Peyer's patch (tissue), 4 donors: Measurements from ENCODE around the gene METTL1. TPM values are rescaled to one million over a fixed set of nuclear protein-coding genes. Genes with fewer than 3 reads are reported as not detected.
A peak's percentile ranks its signal among the peaks of the same experiment; 100 is the strongest.

Experiments used
- DNase-seq, 3 donors: peaks; one replicate each; pipeline ENCODE4 v3.0.0-alpha.2; 2017 to 2019
- H3K27ac ChIP-seq, 4 donors: fragments of 200-600 bp; sonication (generic); one replicate each; pipeline ENCODE4 v1.5.1; 2016 to 2019
- H3K27me3 ChIP-seq, 2 donors: fragments of 200-600 bp; sonication (generic); one replicate each; pipeline ENCODE4 v1.5.1; 2019
- H3K36me3 ChIP-seq, 3 donors: fragments of 200-600 bp; sonication (generic); one replicate each; pipeline ENCODE4 v1.5.1; 2016 to 2019
- H3K4me1 ChIP-seq, 4 donors: fragments of 200-600 bp; sonication (generic); one replicate each; pipeline ENCODE4 v1.5.1; 2016 to 2019
- H3K4me3 ChIP-seq, 4 donors: fragments of 200-600 bp; sonication (generic); 1 replicate in 3 of 4; 2 replicates in 1 of 4; pipeline ENCODE4 v1.5.1; 2016 to 2019; ENCODE audit warnings: mild to moderate bottlenecking in 1 of 4
- H3K9me3 ChIP-seq, 4 donors: fragments of 200-600 bp; sonication (generic); one replicate each; pipeline ENCODE4 v1.5.1; 2016 to 2019; ENCODE audit warnings: mild to moderate bottlenecking in 1 of 4
- POLR2A ChIP-seq, 2 donors: fragments of 450-650 bp; IDR thresholded peaks; one replicate each; pipeline ENCODE4 v1.5.1; 2017; ENCODE audit warnings: antibody characterized with exemption in 2 of 2, mild to moderate bottlenecking in 2 of 2, moderate library complexity in 2 of 2
- small RNA-seq, 2 donors: library from RNA; depleted of rRNA; stranded (forward); fragments of <200 nt; gene quantifications; one replicate each; pipeline ENCODE3, GENCODE V24; 2016
- total RNA-seq, 4 donors: library from RNA; depleted of rRNA; stranded (reverse); fragments of >200 nt; gene quantifications; one replicate each; pipeline ENCODE4 v1.1.0, GENCODE V29; 2016
- TF ChIP-seq, protein P1 (sequence below), 6 experiments: fragments of 450-650 bp in 4 of 6; fragments of 200-600 bp in 2 of 6; sonication (generic) in 1 of 6; IDR thresholded peaks; one replicate each; pipeline ENCODE4 v1.5.1; 2017 to 2019; ENCODE audit warnings: antibody characterized with exemption in 6 of 6, mild to moderate bottlenecking in 3 of 6, moderate library complexity in 1 of 6

The METTL1 gene
- total RNA-seq, 4 donors from 2014 or later: 1.2 to 26.4 (median 8.0) TPM

GRCh38 chr12:57720606-57721595 lies 51.0 kb downstream of the METTL1 start:
- H3K4me1 ChIP-seq: no peaks in the 10 kb centered on the region
- no peak overlapping the region for H3K27ac ChIP-seq
- peaks cover 0 to 60% (median 0%) of the 10 kb centered on the region in 3 donors for H3K36me3 ChIP-seq
- H3K27me3 ChIP-seq: no peaks in the 10 kb centered on the region
- peak in 1 of 3 donors; percentile 33 for DNase-seq
- no peak overlapping the region for H3K4me3 ChIP-seq
- H3K9me3 ChIP-seq: no peaks in the 10 kb centered on the region
- TF ChIP-seq, protein P1, sequence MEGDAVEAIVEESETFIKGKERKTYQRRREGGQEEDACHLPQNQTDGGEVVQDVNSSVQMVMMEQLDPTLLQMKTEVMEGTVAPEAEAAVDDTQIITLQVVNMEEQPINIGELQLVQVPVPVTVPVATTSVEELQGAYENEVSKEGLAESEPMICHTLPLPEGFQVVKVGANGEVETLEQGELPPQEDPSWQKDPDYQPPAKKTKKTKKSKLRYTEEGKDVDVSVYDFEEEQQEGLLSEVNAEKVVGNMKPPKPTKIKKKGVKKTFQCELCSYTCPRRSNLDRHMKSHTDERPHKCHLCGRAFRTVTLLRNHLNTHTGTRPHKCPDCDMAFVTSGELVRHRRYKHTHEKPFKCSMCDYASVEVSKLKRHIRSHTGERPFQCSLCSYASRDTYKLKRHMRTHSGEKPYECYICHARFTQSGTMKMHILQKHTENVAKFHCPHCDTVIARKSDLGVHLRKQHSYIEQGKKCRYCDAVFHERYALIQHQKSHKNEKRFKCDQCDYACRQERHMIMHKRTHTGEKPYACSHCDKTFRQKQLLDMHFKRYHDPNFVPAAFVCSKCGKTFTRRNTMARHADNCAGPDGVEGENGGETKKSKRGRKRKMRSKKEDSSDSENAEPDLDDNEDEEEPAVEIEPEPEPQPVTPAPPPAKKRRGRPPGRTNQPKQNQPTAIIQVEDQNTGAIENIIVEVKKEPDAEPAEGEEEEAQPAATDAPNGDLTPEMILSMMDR (IDR thresholded peaks at IDR 0.05): no peak
- no peak for TF ChIP-seq POLR2A (IDR thresholded peaks at IDR 0.05)

DNA sequence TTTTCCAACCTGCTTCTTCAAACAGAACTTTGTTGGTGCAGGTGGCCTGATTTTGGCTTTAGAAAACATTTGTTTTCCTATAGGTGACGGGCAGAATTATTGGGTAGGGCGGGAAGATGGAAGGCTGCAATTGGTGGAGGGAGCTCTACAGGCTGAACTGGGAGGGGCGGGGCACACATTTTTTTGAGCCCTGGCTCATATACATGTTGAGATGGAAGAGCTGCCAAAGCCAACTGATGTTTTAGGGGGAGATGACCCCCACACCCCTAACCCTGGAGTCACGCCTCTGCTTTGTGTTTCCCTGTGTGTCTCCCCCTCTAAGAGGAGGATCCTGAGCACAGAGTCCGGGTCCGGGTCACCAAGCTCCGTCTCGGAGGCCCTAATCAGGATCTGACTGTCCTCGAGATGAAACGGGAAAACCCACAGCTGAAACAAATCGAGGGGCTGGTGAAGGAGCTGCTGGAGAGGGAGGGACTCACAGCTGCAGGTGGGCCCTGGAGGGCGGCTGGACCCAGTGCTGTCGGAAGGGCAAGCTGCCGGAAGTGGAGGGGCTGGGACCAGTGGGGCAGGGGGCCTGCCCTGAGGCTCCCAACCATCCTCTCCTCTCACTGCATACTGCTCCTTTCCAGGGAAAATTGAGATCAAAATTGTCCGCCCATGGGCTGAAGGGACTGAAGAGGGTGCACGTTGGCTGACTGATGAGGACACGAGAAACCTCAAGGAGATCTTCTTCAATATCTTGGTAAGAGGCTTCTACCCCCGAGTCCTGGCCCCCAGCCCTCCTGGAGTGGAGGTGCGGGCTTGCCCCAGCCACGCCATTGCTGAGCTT lies 51.9 kb downstream of the METTL1 start:
- no peaks in the 10 kb centered on the region for H3K4me1 ChIP-seq
- H3K4me3 ChIP-seq: no peak overlapping the region
- H3K9me3 ChIP-seq: no peaks in the 10 kb centered on the region
- no peaks in the 10 kb centered on the region for H3K27me3 ChIP-seq
- peaks cover 0 to 68% (median 0%) of the 10 kb centered on the region in 3 donors for H3K36me3 ChIP-seq
- DNase-seq: peak in 1 of 3 donors; percentile 37
- H3K27ac ChIP-seq: no peak overlapping the region
- TF ChIP-seq POLR2A (IDR thresholded peaks at IDR 0.05): no peak
- TF ChIP-seq, protein P1 (IDR thresholded peaks at IDR 0.05): no peak

GRCh38 chr12:57718641-57719528 lies 53.0 kb downstream of the METTL1 start:
- peak in 1 of 3 donors; percentile 35 for DNase-seq
- TF ChIP-seq, protein P1 (IDR thresholded peaks at IDR 0.05): no peak
- TF ChIP-seq POLR2A (IDR thresholded peaks at IDR 0.05): no peak

More at GRCh38 chr12:57718641-57719528, 53.0 kb downstream of the METTL1 start:
- Histone ChIP-seq H3K4me3 (no peak overlapping the region), H3K27me3 (no peaks in the 10 kb centered on the region), H3K27ac (no peak overlapping the region), H3K36me3 (peaks cover 0 to 78% (median 0%) of the 10 kb centered on the region in 3 donors), H3K9me3 (no peaks in the 10 kb centered on the region), H3K4me1 (no peaks in the 10 kb centered on the region)

Small RNA genes lying within 50 kb of the gene (small RNA-seq; reads per million reads assigned to genes)
- 0 reads per million in 2 donors for gene RNU6-1083P

Other genes starting within 250 kb of the METTL1 start
- gene MBD6, start 249.3 kb downstream of the METTL1 start, total RNA-seq: 100 to 1,000 TPM in 1 of 4 donors, 10 to 100 TPM in 3; 38.0 to 144 (median 71.5) TPM
- 100 to 1,000 TPM; 161 to 326 (median 229) TPM for gene DCTN2, start 224.9 kb downstream of the METTL1 start, total RNA-seq
- 1 to 10 TPM in 2 of 4 donors, under 1 TPM in 2; 0.35 to 2.5 (median 1.4) TPM for gene KIF5A, start 222.1 kb downstream of the METTL1 start, total RNA-seq
- gene PIP4K2C, start 180.9 kb downstream of the METTL1 start, total RNA-seq: 10 to 100 TPM in 3 of 4 donors, 1 to 10 TPM in 1; 9.1 to 52.6 (median 37.9) TPM
- 10 to 100 TPM in 3 of 4 donors, 1 to 10 TPM in 1; 4.2 to 15.7 (median 11.5) TPM for gene DTX3, start 167.3 kb downstream of the METTL1 start, total RNA-seq
- gene ARHGEF25, start 160.7 kb downstream of the METTL1 start, total RNA-seq: 10 to 100 TPM in 2 of 4 donors, 1 to 10 TPM in 2; 5.1 to 44.6 (median 8.7) TPM
- under 1 TPM in 1 of 4 donors, not detected in 3; 0.40 TPM for gene B4GALNT1, start 138.9 kb downstream of the METTL1 start, total RNA-seq
- gene OS9, start 78.0 kb downstream of the METTL1 start, total RNA-seq: 100 to 1,000 TPM; 275 to 353 (median 292) TPM
- gene AGAP2, start 33.4 kb downstream of the METTL1 start, total RNA-seq: 1 to 10 TPM; 2.5 to 9.1 (median 3.1) TPM
- 10 to 100 TPM; 45.7 to 65.7 (median 55.6) TPM for gene TSPAN31, start 27.1 kb downstream of the METTL1 start, total RNA-seq
- gene CDK4, start 19.8 kb downstream of the METTL1 start, total RNA-seq: 10 to 100 TPM; 14.7 to 97.4 (median 28.8) TPM
- gene MARCHF9, start 17.0 kb downstream of the METTL1 start, total RNA-seq: 10 to 100 TPM in 2 of 4 donors, 1 to 10 TPM in 2; 7.4 to 17.2 (median 10.6) TPM
- 1 to 10 TPM in 1 of 4 donors, not detected in 3; 1.7 TPM for gene CYP27B1, start 5.0 kb downstream of the METTL1 start, total RNA-seq
- gene EEF1AKMT3, start 509 bp upstream of the METTL1 start, total RNA-seq: 1 to 10 TPM; 1.4 to 7.4 (median 2.7) TPM
- gene TSFM, start 10.7 kb upstream of the METTL1 start, total RNA-seq: 10 to 100 TPM in 3 of 4 donors, 1 to 10 TPM in 1; 9.4 to 21.2 (median 13.7) TPM
- 10 to 100 TPM; 12.4 to 20.8 (median 16.8) TPM for gene AVIL, start 46.6 kb upstream of the METTL1 start, total RNA-seq
- gene CTDSP2, start 74.6 kb upstream of the METTL1 start, total RNA-seq: 100 to 1,000 TPM in 3 of 4 donors, 10 to 100 TPM in 1; 87.5 to 196 (median 128) TPM
- gene ATP23, start 169.5 kb upstream of the METTL1 start, total RNA-seq: 10 to 100 TPM in 2 of 4 donors, 1 to 10 TPM in 1, not detected in 1; 5.9 to 29.2 (median 12.5) TPM